ENCODE measurements around the gene SLC25A43. TPM values are rescaled to one million over a fixed set of nuclear protein-coding genes. Genes with fewer than 3 reads are reported as not detected.
"Not testable (repeated sequence)": the region's sequence is repeated elsewhere in the genome, so short reads cannot be mapped to it uniquely, and the experiment has no call there.

Gene SLC25A43
- total RNA-seq, 1 donor: 3.0 TPM

- no peak overlapping the region for H3K4me3 ChIP-seq (ENCODE audit: low read length)
- H3K4me1 ChIP-seq (ENCODE audit: insufficient read depth, low read length): no peaks in the 10 kb centered on the region
- no peaks in the 10 kb centered on the region for H3K27me3 ChIP-seq (ENCODE audit: insufficient read depth, low read length)
- H3K9me3 ChIP-seq (ENCODE audit: low read depth, low read length): no peaks in the 10 kb centered on the region
Measured at GRCh38 chrX:119489212-119490074, 90.3 kb downstream of the SLC25A43 start.

- no peaks in the 10 kb centered on the region for H3K9me3 ChIP-seq (ENCODE audit: low read depth, low read length)
- H3K4me1 ChIP-seq (ENCODE audit: insufficient read depth, low read length): peaks cover 13% of the 10 kb centered on the region
- no peak overlapping the region for H3K4me3 ChIP-seq (ENCODE audit: low read length)
- H3K27me3 ChIP-seq (ENCODE audit: insufficient read depth, low read length): no peaks in the 10 kb centered on the region
Measured at GRCh38 chrX:119492463-119492862, 93.3 kb downstream of the SLC25A43 start.

- peaks cover 14% of the 10 kb centered on the region for H3K4me1 ChIP-seq (ENCODE audit: insufficient read depth, low read length)
- H3K4me3 ChIP-seq (ENCODE audit: low read length); H3K27me3 ChIP-seq (ENCODE audit: insufficient read depth, low read length); H3K9me3 ChIP-seq (ENCODE audit: low read depth, low read length): not testable (repeated sequence)
Measured at GRCh38 chrX:119493851-119494495, 94.8 kb downstream of the SLC25A43 start.

- Histone ChIP-seq H3K4me3 (ENCODE audit: low read length) (no peak overlapping the region), H3K9me3 (ENCODE audit: low read depth, low read length) (no peaks in the 10 kb centered on the region), H3K27me3 (ENCODE audit: insufficient read depth, low read length) (no peaks in the 10 kb centered on the region)
Measured at GRCh38 chrX:119495734-119496726, 96.9 kb downstream of the SLC25A43 start.

GRCh38 chrX:119497185-119497584 lies 98.0 kb downstream of the SLC25A43 start:
- Histone ChIP-seq H3K4me1 (ENCODE audit: insufficient read depth, low read length) (peaks cover 24% of the 10 kb centered on the region), H3K27me3 (ENCODE audit: insufficient read depth, low read length) (no peaks in the 10 kb centered on the region), H3K9me3 (ENCODE audit: low read depth, low read length) (no peaks in the 10 kb centered on the region), H3K4me3 (ENCODE audit: low read length) (no peak overlapping the region)

More at GRCh38 chrX:119495734-119496726, 96.9 kb downstream of the SLC25A43 start:
- H3K4me1 ChIP-seq (ENCODE audit: insufficient read depth, low read length): peaks cover 19% of the 10 kb centered on the region

- Histone ChIP-seq H3K4me1 (ENCODE audit: insufficient read depth, low read length) (peaks cover 30% of the 10 kb centered on the region), H3K9me3 (ENCODE audit: low read depth, low read length) (no peaks in the 10 kb centered on the region), H3K4me3 (ENCODE audit: low read length) (no peak overlapping the region), H3K27me3 (ENCODE audit: insufficient read depth, low read length) (no peaks in the 10 kb centered on the region)
Measured at GRCh38 chrX:119500061-119500800, 101.1 kb downstream of the SLC25A43 start.

- Histone ChIP-seq H3K4me3 (ENCODE audit: low read length) (no peak overlapping the region), H3K9me3 (ENCODE audit: low read depth, low read length) (no peaks in the 10 kb centered on the region), H3K4me1 (ENCODE audit: insufficient read depth, low read length) (peaks cover 24% of the 10 kb centered on the region), H3K27me3 (ENCODE audit: insufficient read depth, low read length) (no peaks in the 10 kb centered on the region)
Measured at GRCh38 chrX:119501511-119502148, 102.5 kb downstream of the SLC25A43 start.

- Histone ChIP-seq H3K27me3 (ENCODE audit: insufficient read depth, low read length) (no peaks in the 10 kb centered on the region), H3K4me1 (ENCODE audit: insufficient read depth, low read length) (peaks cover 16% of the 10 kb centered on the region), H3K9me3 (ENCODE audit: low read depth, low read length) (no peaks in the 10 kb centered on the region), H3K4me3 (ENCODE audit: low read length) (no peak overlapping the region)
Measured at GRCh38 chrX:119502727-119503483, 103.8 kb downstream of the SLC25A43 start.

GRCh38 chrX:119503484-119503861 lies 104.3 kb downstream of the SLC25A43 start:
- H3K9me3 ChIP-seq (ENCODE audit: low read depth, low read length): no peaks in the 10 kb centered on the region
- H3K27me3 ChIP-seq (ENCODE audit: insufficient read depth, low read length): no peaks in the 10 kb centered on the region
- no peak overlapping the region for H3K4me3 ChIP-seq (ENCODE audit: low read length)
- peaks cover 16% of the 10 kb centered on the region for H3K4me1 ChIP-seq (ENCODE audit: insufficient read depth, low read length)

Other genes with a start within 250 kb of the SLC25A43 start
- 79.3 TPM for gene PGRMC1, start 163.1 kb upstream of the SLC25A43 start, total RNA-seq
- gene SLC25A5, start 69.1 kb downstream of the SLC25A43 start, total RNA-seq: 177 TPM
- gene STEEP1, start 166.1 kb downstream of the SLC25A43 start, total RNA-seq: 38.3 TPM
- gene UBE2A, start 175.2 kb downstream of the SLC25A43 start, total RNA-seq: 40.2 TPM
- gene NKRF, start 207.1 kb downstream of the SLC25A43 start, total RNA-seq: 11.8 TPM

Measured in mononuclear cell (primary cell).